HG03469 (cell line): Measurements from ENCODE around the gene MIB2.

Experiments used
- ATAC-seq: cut with Tn5 transposase; IDR thresholded peaks from one replicate; pipeline ENCODE4 v1.9.1; 2021; ENCODE audit warnings: mild to moderate bottlenecking, moderate library complexity, moderate number of reproducible peaks; ENCODE audit not compliant: unreplicated experiment

The MIB2 gene

DNA sequence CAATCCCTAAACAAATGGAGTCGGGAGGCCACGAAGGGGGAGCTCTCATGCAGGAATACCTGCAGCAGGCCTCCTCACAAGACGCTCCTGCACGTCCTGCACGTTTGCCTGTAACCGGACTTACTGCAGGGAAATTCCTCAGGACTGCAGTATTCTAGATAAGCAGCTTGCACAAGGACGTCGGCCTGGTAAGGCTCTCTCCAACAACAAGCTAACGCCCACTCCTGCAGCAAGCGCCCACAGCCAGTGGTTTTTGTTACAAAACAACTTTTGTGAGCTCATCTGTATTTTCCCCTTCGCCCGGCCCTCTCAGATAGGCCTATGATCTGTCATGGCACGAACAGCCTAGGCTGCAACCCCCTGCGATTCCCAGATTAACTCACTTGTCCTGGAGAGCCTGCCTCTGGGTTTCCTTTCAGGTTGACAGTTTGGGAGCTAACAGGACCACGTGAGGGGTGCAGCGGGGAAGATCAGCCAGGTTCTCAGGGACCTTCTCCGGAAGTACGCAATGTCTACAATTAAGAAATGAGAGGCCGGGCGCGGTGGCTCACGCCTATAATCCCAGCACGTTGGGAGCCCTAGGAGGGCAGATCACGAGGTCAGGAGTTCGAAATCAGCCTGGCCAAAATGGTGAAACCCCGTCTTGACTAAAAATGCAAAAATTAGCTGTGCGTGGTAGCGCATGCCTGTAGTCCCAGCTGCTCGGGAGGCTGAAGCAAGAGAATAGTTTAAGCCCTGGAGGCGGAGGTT, 921 bp upstream of the MIB2 start:
- ATAC-seq = no peak

- no peak for ATAC-seq
Measured at GRCh38 chr1:1614954-1615255, 395 bp upstream of the MIB2 start.

DNA sequence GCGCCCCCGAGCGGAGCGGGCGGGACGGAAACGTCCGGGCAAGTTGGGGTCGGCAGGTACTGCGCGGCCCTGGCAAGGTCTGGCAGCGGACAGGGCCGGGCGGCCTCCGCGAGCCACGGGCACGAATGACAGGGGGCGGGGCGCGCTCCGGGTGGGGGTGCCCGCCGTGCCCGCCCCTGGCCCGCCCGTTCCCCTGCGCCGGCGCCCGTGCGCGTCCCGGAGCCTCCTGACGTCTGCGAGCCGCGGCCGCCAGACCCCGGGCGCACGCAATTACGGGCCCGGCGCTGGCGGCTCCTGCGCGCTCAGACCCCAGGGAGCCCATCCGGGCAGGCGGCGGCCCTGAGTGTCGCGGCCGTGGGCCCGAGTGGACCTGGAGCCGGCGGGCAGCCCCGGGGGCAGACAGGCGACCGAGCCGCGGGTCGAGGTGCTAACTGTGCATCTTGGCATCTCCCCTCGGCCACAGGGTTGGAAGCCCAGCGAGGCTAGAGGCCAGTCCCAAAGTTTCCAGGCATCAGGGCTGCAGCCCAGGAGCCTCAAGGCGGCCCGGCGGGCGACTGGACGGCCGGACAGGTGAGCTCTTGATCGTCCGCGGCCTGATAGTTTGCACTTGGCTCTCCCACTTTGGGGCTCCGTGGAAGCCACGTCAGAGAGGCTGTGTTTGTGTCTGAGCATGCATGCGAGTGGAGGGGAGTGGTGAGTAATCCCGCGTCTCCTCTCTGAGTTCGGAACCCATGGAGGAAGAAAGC, 918 bp downstream of the MIB2 start:
- peak; percentile 13 for ATAC-seq

DNA sequence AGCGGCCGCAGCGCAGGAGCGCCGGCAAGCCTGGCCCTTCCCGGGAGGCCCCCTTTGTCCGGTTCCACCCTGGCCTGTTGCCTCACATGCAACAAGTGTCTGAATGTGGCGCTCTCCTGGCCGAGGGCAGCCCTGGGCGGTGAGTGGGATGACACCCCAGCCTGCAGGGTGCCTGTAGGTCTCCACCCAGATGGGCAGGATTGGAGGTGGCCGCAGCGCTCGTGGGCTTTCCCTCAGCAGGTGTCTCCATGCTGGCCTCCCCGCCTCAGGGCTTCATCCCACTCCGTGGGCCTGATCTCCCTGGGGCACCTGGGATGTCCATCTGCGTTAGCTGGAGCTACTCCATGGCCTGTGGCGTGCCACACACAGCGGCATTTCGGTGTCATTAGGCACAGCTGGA, 1.5 kb downstream of the MIB2 start:
- no peak for ATAC-seq

DNA sequence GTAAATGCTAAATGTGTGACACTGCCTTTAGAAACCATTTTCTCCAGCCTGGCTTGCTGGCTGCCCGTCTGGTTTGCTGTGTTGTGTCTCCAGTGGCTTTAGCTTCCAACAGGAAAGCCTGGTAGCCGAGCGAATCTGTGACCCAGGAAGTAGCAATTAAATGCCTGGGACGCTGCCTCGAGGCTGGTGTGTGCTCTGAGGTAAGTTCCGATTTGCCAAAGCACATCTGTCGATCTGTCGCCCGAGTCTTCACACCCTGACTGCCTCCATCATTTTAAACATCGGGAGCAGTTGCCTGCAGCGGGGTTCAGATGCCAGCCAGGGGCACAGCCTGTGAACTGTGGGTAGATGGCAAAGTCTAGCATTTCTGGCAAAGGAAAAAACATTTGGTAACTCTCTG, 2.2 kb downstream of the MIB2 start:
- ATAC-seq = no peak

- no peak for ATAC-seq
Measured at GRCh38 chr1:1617925-1618324, 2.6 kb downstream of the MIB2 start.

DNA sequence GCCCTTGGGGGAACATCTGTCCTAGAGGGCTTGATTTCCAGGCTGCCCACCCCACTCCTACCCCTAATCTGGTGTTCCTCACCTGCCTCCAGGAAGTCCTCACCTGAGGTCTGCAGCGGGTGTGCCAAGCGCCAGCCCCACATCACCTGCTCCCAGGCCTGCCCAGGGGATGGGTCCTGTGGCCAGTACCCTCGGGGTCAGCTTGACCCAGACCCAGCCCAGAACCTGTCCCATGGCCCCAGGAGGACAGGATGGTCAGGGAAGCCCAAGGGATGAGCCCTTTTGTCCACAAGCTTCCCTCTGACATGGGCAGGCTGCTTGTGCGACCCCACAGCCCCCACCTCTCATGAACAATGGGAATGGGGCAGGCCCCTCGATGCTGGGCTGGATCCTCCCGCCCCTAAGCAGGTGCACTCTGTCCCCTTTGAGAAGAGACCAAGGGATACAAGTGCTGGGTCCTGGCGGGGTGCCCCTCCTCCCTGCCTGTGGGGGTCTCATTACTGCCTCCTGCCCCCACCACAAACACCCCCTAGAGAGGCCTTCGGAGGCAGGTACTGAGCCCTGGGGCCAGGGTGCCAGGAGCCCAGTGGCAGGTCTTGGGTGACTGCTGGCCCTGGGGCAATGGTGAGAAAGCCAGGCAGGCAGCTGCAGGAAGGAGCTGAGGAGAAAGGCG, 3.2 kb downstream of the MIB2 start:
- ATAC-seq = no peak

DNA sequence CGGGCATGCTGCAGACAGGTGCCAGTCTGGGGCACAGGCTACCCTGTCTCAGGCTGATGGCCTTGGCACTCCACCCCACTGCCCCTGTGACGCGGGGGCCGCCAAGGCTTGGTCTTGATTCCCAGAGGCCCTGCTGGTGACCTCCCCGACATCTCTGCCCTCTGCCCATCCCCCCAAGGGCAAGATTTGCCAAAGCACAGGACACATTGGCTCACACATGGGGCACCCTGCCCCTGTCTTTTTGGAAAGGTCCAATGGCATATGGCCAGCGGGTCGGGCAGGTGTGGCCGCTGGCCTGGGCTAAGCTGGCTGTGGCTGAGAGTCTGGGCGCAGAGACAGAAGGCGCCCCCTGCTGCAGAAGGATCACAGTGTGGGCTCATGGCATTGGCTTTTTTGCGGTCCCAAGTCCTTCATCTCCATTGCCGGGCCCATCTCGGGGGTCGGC, 4.6 kb downstream of the MIB2 start:
- no peak for ATAC-seq

- no peak for ATAC-seq
Measured at GRCh38 chr1:1620433-1621139, 5.3 kb downstream of the MIB2 start.

- ATAC-seq = no peak
Measured at GRCh38 chr1:1621173-1622009, 6.1 kb downstream of the MIB2 start.

DNA sequence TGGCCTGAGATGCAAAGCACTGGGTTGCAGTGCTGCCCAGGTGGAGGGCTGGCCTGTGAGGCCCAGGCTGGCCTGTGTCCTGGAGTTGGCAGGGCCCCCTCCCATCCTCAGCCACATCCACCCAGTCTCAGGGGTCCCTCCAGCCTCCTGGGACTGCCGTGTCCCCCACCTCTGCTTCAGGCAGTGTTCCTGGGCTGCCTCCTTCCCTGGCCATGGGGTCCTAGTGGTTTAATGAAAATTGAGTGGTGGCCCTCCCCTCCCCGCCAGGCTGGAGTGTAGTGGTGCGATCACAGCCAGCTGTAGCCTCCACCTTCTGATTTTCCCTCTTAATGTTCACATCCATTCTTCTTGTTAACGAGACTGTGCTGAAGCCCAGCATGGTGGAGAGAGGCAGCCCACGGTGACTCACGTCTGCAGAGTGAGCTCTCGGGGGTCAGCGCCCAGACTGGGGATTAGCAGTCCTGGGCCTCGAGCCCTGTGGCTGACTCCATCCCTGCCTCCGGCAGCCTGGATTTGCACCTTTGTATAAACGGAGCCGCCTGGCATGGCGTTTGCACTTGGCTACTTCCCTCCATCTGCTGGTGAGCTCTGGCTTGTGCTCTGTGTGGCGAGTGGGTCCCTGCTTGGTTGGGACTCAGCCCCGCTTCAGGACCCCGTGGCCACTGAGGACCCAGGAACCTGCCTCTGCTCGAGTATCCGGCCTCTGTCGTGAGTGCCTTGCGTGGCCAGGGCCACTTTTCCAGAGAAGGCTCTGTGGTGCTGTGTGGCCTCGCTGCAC, 6.9 kb downstream of the MIB2 start:
- ATAC-seq = no peak

- no peak for ATAC-seq
Measured at GRCh38 chr1:1622788-1623094, 7.4 kb downstream of the MIB2 start.

DNA sequence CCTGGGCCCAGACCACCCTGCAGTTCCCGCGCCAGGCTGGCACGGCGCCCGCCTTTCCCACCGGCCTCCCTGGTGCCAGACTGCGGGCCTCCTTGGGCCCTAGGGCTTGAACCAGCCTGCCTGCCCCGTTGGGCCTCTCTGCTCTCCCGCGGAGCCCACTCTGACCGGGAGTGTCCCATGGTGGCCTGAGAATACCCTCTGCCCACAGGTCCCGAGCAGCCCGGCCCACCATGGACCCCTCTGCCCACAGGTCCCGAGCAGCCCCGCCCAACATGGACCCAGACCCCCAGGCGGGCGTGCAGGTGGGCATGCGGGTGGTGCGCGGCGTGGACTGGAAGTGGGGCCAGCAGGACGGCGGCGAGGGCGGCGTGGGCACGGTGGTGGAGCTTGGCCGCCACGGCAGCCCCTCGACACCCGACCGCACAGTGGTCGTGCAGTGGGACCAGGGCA, 7.9 kb downstream of the MIB2 start:
- ATAC-seq = no peak

GRCh38 chr1:1623631-1624442, 8.5 kb downstream of the MIB2 start:
- no peak for ATAC-seq

- no peak for ATAC-seq
Measured at GRCh38 chr1:1624443-1625403, 9.4 kb downstream of the MIB2 start.

DNA sequence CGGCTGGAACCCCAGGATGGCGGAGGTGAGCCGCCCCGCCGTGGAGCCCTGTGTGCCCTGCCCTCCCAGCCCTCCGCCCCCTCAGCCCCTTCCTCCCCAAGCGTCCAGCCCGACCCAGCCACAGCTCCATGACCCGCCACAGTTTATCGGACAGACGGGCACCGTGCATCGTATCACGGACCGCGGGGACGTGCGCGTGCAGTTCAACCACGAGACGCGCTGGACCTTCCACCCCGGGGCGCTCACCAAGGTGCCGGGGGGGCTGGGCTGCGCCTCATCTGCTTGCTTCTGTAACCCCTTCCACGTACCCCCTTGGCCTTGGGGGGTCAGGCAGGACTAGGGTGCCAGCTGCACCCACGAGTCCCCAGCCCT, 10.1 kb downstream of the MIB2 start:
- ATAC-seq = no peak

DNA sequence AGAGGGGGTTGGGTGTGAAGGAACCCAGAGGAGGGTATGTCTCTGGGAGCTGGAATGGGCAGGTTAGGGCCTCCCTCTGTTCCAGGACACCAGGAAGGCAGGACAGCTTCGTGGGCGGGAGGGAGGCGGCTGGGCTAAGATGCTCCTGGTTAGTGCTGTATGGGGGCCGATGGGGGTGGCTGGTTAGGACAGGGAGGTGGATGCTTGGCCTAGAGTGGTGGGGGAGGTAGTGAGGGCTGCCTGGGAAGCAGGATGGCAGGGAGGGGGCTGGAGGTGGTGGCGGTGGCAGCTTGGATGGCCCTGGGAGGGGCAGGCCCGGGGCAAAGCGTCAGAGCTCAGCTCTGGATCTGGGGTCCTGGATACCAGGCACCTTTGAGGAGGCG, 10.5 kb downstream of the MIB2 start:
- no peak for ATAC-seq
